Endothelial cell of umbilical vein (primary cell): ENCODE results near the gene EHMT1. TPM values are rescaled to one million over a fixed set of nuclear protein-coding genes. Genes with fewer than 3 reads are reported as not detected.

Experiments
- BruUV-seq: library from RNA; stranded (reverse); fragments of 400-500 nt; replicated peaks from 2 replicates; lab custom pipeline; 2021; lab: Mats Ljungman, UMichigan
- CTCF ChIA-PET: fragments of 300-600, 350-600 bp; sonication (Branson Sonifier 250); formaldehyde crosslinking; loops from one replicate; lab custom pipeline; 2021; ENCODE audit warnings: antibody characterized with exemption, inconsistent platforms; lab: Charles Lee
- POLR2A ChIA-PET: fragments of 300-600, 350-600 bp; sonication (Branson Sonifier 250); formaldehyde crosslinking; loops from one replicate; lab custom pipeline; 2021; ENCODE audit warnings: antibody characterized with exemption, inconsistent platforms; lab: Charles Lee
- DNase-seq: peaks from one replicate; pipeline ENCODE4 v3.0.0-alpha.2; 2011; ENCODE audit warnings: low read depth, low spot score
- FAIRE-seq: peaks from 2 replicates; lab custom pipeline; 2011; peaks lifted over from hg19 to GRCh38; lab: Jason Lieb, UNC
- H2AFZ ChIP-seq: 2 replicates; pipeline ENCODE4 v1.6.0; 2012; ENCODE audit warnings: low read depth, low read length, control low read depth, inconsistent platforms
- H3K27ac ChIP-seq: 2 replicates; pipeline ENCODE4 v1.5.1; 2011; ENCODE audit warnings: low read depth, mild to moderate bottlenecking, control low read depth, low read length, moderate library complexity; ENCODE audit not compliant: insufficient read depth
- H3K27me3 ChIP-seq, 2 experiments: 2 replicates each; pipeline versions ENCODE4 v1.6.0 to v1.6.1; 2011; ENCODE audit warnings: low read length in 2 of 2, mixed read lengths in 1 of 2; ENCODE audit not compliant: control insufficient read depth in 2 of 2, insufficient read depth in 2 of 2
- H3K36me3 ChIP-seq, 2 experiments: 2 replicates in 1 of 2; 3 replicates in 1 of 2; pipeline ENCODE4 v1.5.1; 2011; ENCODE audit warnings: low read length in 2 of 2, mild to moderate bottlenecking in 1 of 2, moderate library complexity in 1 of 2; ENCODE audit not compliant: control insufficient read depth in 2 of 2, insufficient read depth in 2 of 2; ENCODE audit errors: extremely low read depth in 1 of 2
- H3K4me1 ChIP-seq: 3 replicates; pipeline ENCODE4 v1.5.1; 2011; ENCODE audit warnings: mild to moderate bottlenecking, low read length; ENCODE audit not compliant: control insufficient read depth, insufficient read depth; ENCODE audit errors: extremely low read depth
- H3K4me2 ChIP-seq: 2 replicates; pipeline ENCODE4 v1.6.1; 2011; ENCODE audit warnings: low read length, control low read depth, mixed read lengths; ENCODE audit not compliant: insufficient read depth
- H3K4me3 ChIP-seq, 3 experiments: fragments of 200-600 bp in 1 of 3; sonication (generic), shearing (Covaris generic) in 1 of 3; replicated peaks in 1 of 3; 2 replicates each; pipeline ENCODE4 v1.5.1; 2011 to 2016; ENCODE audit warnings: control low read depth in 3 of 3, low read length in 3 of 3, mild to moderate bottlenecking in 2 of 3, inconsistent platforms in 1 of 3, low read depth in 1 of 3, moderate library complexity in 1 of 3; ENCODE audit not compliant: insufficient read depth in 1 of 3
- H3K79me2 ChIP-seq: 2 replicates; pipeline ENCODE4 v1.6.0; 2012; ENCODE audit warnings: low read length, inconsistent platforms; ENCODE audit not compliant: control insufficient read depth, insufficient read depth
- H3K9ac ChIP-seq: replicated peaks from 2 replicates; pipeline ENCODE3; 2011; ENCODE audit warnings: low read length, control low read depth; ENCODE audit not compliant: insufficient read depth; ENCODE audit errors: extremely low read depth
- H3K9me1 ChIP-seq: replicated peaks from 3 replicates; pipeline ENCODE4 v1.6.0; 2011; ENCODE audit warnings: mild to moderate bottlenecking, low read length; ENCODE audit not compliant: control insufficient read depth, insufficient read depth; ENCODE audit errors: extremely low read depth
- H3K9me3 ChIP-seq: replicated peaks from 2 replicates; pipeline ENCODE4 v1.5.1; 2012; ENCODE audit warnings: low read length, inconsistent platforms; ENCODE audit not compliant: control insufficient read depth, insufficient read depth
- H4K20me1 ChIP-seq: replicated peaks from 2 replicates; pipeline ENCODE3; 2011; ENCODE audit warnings: mild to moderate bottlenecking, low read length; ENCODE audit not compliant: control insufficient read depth, insufficient read depth; ENCODE audit errors: extremely low read depth
- CTCF ChIP-seq, 2 donors: IDR thresholded peaks; 1 replicate in 1 of 2; 2 replicates in 1 of 2; pipeline ENCODE4 v1.5.1; 2011; ENCODE audit warnings: low read length in 2 of 2, mild to moderate bottlenecking in 2 of 2, moderate library complexity in 2 of 2, control low read depth in 1 of 2, inconsistent platforms in 1 of 2, low read depth in 1 of 2; ENCODE audit not compliant: insufficient read depth in 1 of 2; ENCODE audit errors: extremely low read depth in 1 of 2
- EZH2 ChIP-seq: IDR thresholded peaks from 2 replicates; pipeline ENCODE4 v1.6.1; 2012; ENCODE audit warnings: borderline replicate concordance, low read depth, mild to moderate bottlenecking, moderate library complexity, low read length, inconsistent platforms; ENCODE audit not compliant: severe bottlenecking
- FOS ChIP-seq: IDR thresholded peaks from 2 replicates; pipeline ENCODE4 v1.6.1; 2011; ENCODE audit warnings: mild to moderate bottlenecking, low read length, moderate library complexity, borderline replicate concordance; ENCODE audit not compliant: insufficient read depth
- GATA2 ChIP-seq: IDR thresholded peaks from 2 replicates; pipeline ENCODE4 v1.7.0; 2011; ENCODE audit warnings: low read depth, mild to moderate bottlenecking, moderate library complexity, mixed read lengths, low read length; ENCODE audit not compliant: insufficient read length, insufficient read depth
- JUN ChIP-seq: IDR thresholded peaks from 2 replicates; pipeline ENCODE4 v1.6.1; 2011; ENCODE audit warnings: borderline replicate concordance, low read depth; ENCODE audit not compliant: insufficient read length, insufficient read depth
- MAX ChIP-seq: IDR thresholded peaks from 2 replicates; pipeline ENCODE4 v1.6.1; 2011; ENCODE audit not compliant: insufficient read depth, insufficient read length
- MYC ChIP-seq: IDR thresholded peaks from one replicate; pipeline ENCODE4 v1.6.1; 2011; ENCODE audit warnings: mild to moderate bottlenecking, low read depth, low read length
- POLR2A ChIP-seq: IDR thresholded peaks from 2 replicates; pipeline ENCODE4 v1.6.1; 2012; ENCODE audit warnings: low read depth, mild to moderate bottlenecking, control low read depth, low read length
- POLR2AphosphoS5 ChIP-seq: IDR thresholded peaks from 2 replicates; pipeline ENCODE4 v1.6.1; 2012; ENCODE audit warnings: low read depth, mild to moderate bottlenecking, control low read depth, low read length, moderate library complexity; ENCODE audit not compliant: insufficient read depth
- dilution Hi-C: fragments of 300-500 bp; cut with MboI; formaldehyde crosslinking; loops from one replicate; pipeline ENCODE4 v1.15.0; 2019; ENCODE audit warnings: low sequenced_read_pairs; ENCODE audit not compliant: extremely low pct_ligation_motif_present
- intact Hi-C: fragments of 100-400 bp; cut with micrococcal nuclease; formaldehyde crosslinking; loops from one replicate; pipeline ENCODE4 v1.10.0; 2022
- polyA plus RNA-seq, 4 experiments: library from polyadenylated mRNA; depleted of rRNA in 3 of 4; stranded (reverse) in 3 of 4; unstranded in 1 of 4; fragments of >200 nt; gene quantifications; 2 replicates each; pipeline versions ENCODE4 v1.2.1 to v1.2.3, GENCODE V29; 2011 to 2012; ENCODE audit warnings: missing spikeins in 1 of 4
- total RNA-seq: library from RNA; stranded (reverse); gene quantifications from 2 replicates; pipeline ENCODE4 v1.2.3, GENCODE V29; 2021

Gene EHMT1
- total and polyA plus RNA-seq, 2 donors (not counting 3 experiments of a cell fraction or from before 2014, with no cell fraction given) = 48.2 to 104 TPM

- FAIRE-seq = no peak
- Histone ChIP-seq H3K36me3 (peaks cover 0 to 17% of the 10 kb centered on the region in 2 experiments), H3K9me1 (no peaks in the 10 kb centered on the region), H3K4me2 (no peak overlapping the region), H4K20me1 (no peaks in the 10 kb centered on the region), H3K27me3 (no peaks in the 10 kb centered on the region), H3K27ac (no peak overlapping the region), H3K79me2 (no peaks in the 10 kb centered on the region), H3K4me1 (no peaks in the 10 kb centered on the region), H3K9me3 (no peaks in the 10 kb centered on the region), H2AFZ (no peak overlapping the region), H3K4me3 (no peak overlapping the region), H3K9ac (no peak overlapping the region)
- intact Hi-C loops = no loop called here
- ChIA-PET POLR2A (no interaction called here), CTCF (no interaction called here)
- TF ChIP-seq POLR2A = no peak
- TF ChIP-seq POLR2AphosphoS5 = no peak
- TF ChIP-seq CTCF (IDR thresholded peaks at IDR 0.05; ENCODE audit: extremely low read depth in 1 of 2, insufficient read depth in 1 of 2, low read depth in 1 of 2, low read length in 2 of 2) = no peak
- no peak for TF ChIP-seq JUN
- no peak for TF ChIP-seq MYC
- TF ChIP-seq MAX = no peak
- TF ChIP-seq FOS = no peak
- TF ChIP-seq GATA2 = no peak
- TF ChIP-seq EZH2 = no peak
- dilution Hi-C loops = no loop called here
- BruUV-seq = no TSS peak
- DNase-seq = no peak
These were observed 217.5 kb downstream of the EHMT1 start for GRCh38 chr9:137836151-137836830.
